B cell (primary cell): ENCODE measurements around the gene L3MBTL1. TPM values are rescaled to one million over a fixed set of nuclear protein-coding genes. Genes with fewer than 3 reads are reported as not detected.

ENCODE experiments used
- ATAC-seq: fragments of 200-7000 bp; cut with Tn5 transposase; one replicate; pipeline ENCODE4 v1.10.0; 2021; ENCODE audit warnings: low read depth, mild to moderate bottlenecking, moderate number of reproducible peaks, moderate library complexity
- CTCF ChIA-PET: fragments of 350-600 bp; sonication (Branson Sonifier 250); formaldehyde crosslinking; loops from one replicate; lab custom pipeline; 2021; ENCODE audit warnings: antibody characterized with exemption, inconsistent platforms; lab: Charles Lee
- POLR2A ChIA-PET: fragments of 350-600 bp; sonication (Branson Sonifier 250); formaldehyde crosslinking; loops from one replicate; lab custom pipeline; 2021; ENCODE audit warnings: antibody characterized with exemption; lab: Charles Lee
- DNase-seq: peaks from one replicate; pipeline ENCODE4 v3.0.0; 2013
- H2AFZ ChIP-seq: 2 replicates; pipeline ENCODE4 v1.6.1; 2012; ENCODE audit warnings: mild to moderate bottlenecking, low read depth, low read length; ENCODE audit not compliant: insufficient read depth, poor library complexity, severe bottlenecking
- H3K27ac ChIP-seq, 2 donors: 1 replicate in 1 of 2; 2 replicates in 1 of 2; pipeline ENCODE4 v1.5.1; 2012 to 2013; ENCODE audit warnings: low read length in 2 of 2, mild to moderate bottlenecking in 2 of 2, moderate library complexity in 1 of 2
- H3K27me3 ChIP-seq, 4 experiments: fragments of 200-600 bp in 1 of 4; sonication (generic) in 1 of 4; replicated peaks in 1 of 4; 1 replicate in 2 of 4; 2 replicates in 2 of 4; pipeline versions ENCODE4 v1.6.1 to v1.7.0; 2013 to 2016; ENCODE audit warnings: low read length in 3 of 4, mild to moderate bottlenecking in 2 of 4, mixed read lengths in 1 of 4, moderate library complexity in 1 of 4; ENCODE audit not compliant: insufficient read depth in 4 of 4, control insufficient read depth in 3 of 4; ENCODE audit errors: control extremely low read depth in 1 of 4
- H3K36me3 ChIP-seq, 2 experiments: replicated peaks in 1 of 2; 1 replicate in 1 of 2; 2 replicates in 1 of 2; pipeline versions ENCODE4 v1.6.1 to v1.7.1; 2013; ENCODE audit warnings: low read length in 1 of 2; ENCODE audit not compliant: insufficient read depth in 2 of 2, control insufficient read depth in 1 of 2; ENCODE audit errors: control extremely low read depth in 1 of 2, extremely low read depth in 1 of 2
- H3K4me1 ChIP-seq, 2 donors: fragments of 200-600 bp in 1 of 2; sonication (generic) in 1 of 2; 1 replicate in 1 of 2; 2 replicates in 1 of 2; pipeline versions ENCODE4 v1.5.1 to v1.6.1; 2013 to 2017; ENCODE audit warnings: low read length in 2 of 2; ENCODE audit not compliant: control insufficient read depth in 2 of 2, insufficient read depth in 2 of 2
- H3K4me2 ChIP-seq: replicated peaks from 2 replicates; pipeline ENCODE3; 2012; ENCODE audit warnings: mild to moderate bottlenecking, low read depth, low read length; ENCODE audit not compliant: poor library complexity, severe bottlenecking
- H3K4me3 ChIP-seq, 5 experiments: fragments of 200-600 bp in 1 of 5; sonication (generic) in 1 of 5; 1 replicate in 3 of 5; 2 replicates in 2 of 5; pipeline versions ENCODE4 v1.5.1 to v1.7.0; 2011 to 2016; ENCODE audit warnings: low read length in 4 of 5, mild to moderate bottlenecking in 4 of 5, low read depth in 2 of 5, control low read depth in 1 of 5, moderate library complexity in 1 of 5; ENCODE audit not compliant: insufficient read depth in 1 of 5; ENCODE audit errors: control extremely low read depth in 1 of 5, extremely low read depth in 1 of 5
- H3K79me2 ChIP-seq: fragments of 200-600 bp; sonication (generic); one replicate; pipeline ENCODE4 v1.6.0; 2016; ENCODE audit warnings: low read length; ENCODE audit not compliant: control insufficient read depth, insufficient read depth
- H3K9ac ChIP-seq: fragments of 200-600 bp; sonication (generic); 2 replicates; pipeline ENCODE4 v1.6.1; 2017; ENCODE audit warnings: mild to moderate bottlenecking, low read length, moderate library complexity
- H3K9me3 ChIP-seq, 3 donors: one replicate each; pipeline versions ENCODE4 v1.6.1 to v1.7.1; 2013; ENCODE audit warnings: low read length in 2 of 3; ENCODE audit not compliant: control insufficient read depth in 2 of 3, insufficient read depth in 1 of 3; ENCODE audit errors: control extremely low read depth in 1 of 3
- H4K20me1 ChIP-seq: 2 replicates; pipeline ENCODE4 v1.6.0; 2012; ENCODE audit warnings: mild to moderate bottlenecking, low read length; ENCODE audit not compliant: insufficient read depth, control insufficient read depth, poor library complexity, severe bottlenecking
- H3K27ac Mint-ChIP-seq: one replicate; pipeline ENCODE4 v1.8.0; 2021; ENCODE audit warnings: mixed read lengths
- H3K27me3 Mint-ChIP-seq: one replicate; pipeline ENCODE4 v1.8.0; 2021; ENCODE audit warnings: mixed read lengths
- H3K4me1 Mint-ChIP-seq: one replicate; pipeline ENCODE4 v1.8.0; 2021; ENCODE audit warnings: mixed read lengths
- H3K4me3 Mint-ChIP-seq: one replicate; pipeline ENCODE4 v1.8.0; 2021; ENCODE audit warnings: mixed read lengths
- H3K9me3 Mint-ChIP-seq: one replicate; pipeline ENCODE4 v1.8.0; 2022; ENCODE audit warnings: mixed read lengths; ENCODE audit not compliant: insufficient read depth
- EZH2 ChIP-seq: IDR thresholded peaks from 2 replicates; pipeline ENCODE4 v1.6.1; 2012; ENCODE audit warnings: borderline replicate concordance, low read depth, mild to moderate bottlenecking, moderate library complexity, low read length; ENCODE audit not compliant: insufficient read depth, poor library complexity, severe bottlenecking
- WGBS: methylation state at CpG from one replicate; pipeline ENCODE4 v1.1.5; 2013; ENCODE audit warnings: missing lambda C conversion rate; ENCODE audit not compliant: insufficient coverage; 5-methylcytosine and 5-hydroxymethylcytosine counted together
- intact Hi-C: fragments of 100-400 bp; cut with micrococcal nuclease; formaldehyde crosslinking; loops from one replicate; pipeline ENCODE4 v1.10.0; 2022
- polyA plus RNA-seq: library from polyadenylated mRNA; depleted of rRNA; stranded (reverse); fragments of >200 nt; gene quantifications from 2 replicates; pipeline ENCODE4 v1.2.3, GENCODE V29; 2012
- total RNA-seq, 2 donors: library from RNA; stranded (reverse); fragments of 120-200 nt in 1 of 2; gene quantifications; 1 replicate in 1 of 2; 2 replicates in 1 of 2; pipeline versions ENCODE4 v1.2.3 to v1.2.4, GENCODE V29; 2013 to 2022
- TF ChIP-seq, protein P1 (sequence below): fragments of 200-600 bp; IDR thresholded peaks from one replicate; pipeline ENCODE4 v1.8.0; 2022; ENCODE audit warnings: antibody characterized with exemption, mild to moderate bottlenecking

Gene L3MBTL1
- total and polyA plus RNA-seq, 2 donors (not counting 1 experiment from before 2014, with no cell fraction given) = 15.6 to 31.4 TPM

DNA sequence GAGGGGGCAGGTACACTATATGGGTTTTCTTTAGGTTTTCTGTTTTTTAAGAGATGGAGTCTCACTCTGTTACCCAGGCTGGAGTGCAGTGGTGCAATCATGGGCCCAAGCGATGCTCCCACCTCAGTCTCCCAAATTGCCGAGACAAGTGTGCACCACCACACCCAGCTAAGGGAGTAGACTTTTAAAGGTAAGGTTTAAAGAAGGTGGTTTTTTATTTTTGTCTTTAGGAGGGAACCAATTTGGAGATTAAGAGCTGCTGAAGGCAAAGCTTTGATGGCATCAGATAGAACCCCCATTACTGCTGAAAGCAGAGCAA is 41.9 kb upstream of the L3MBTL1 start:
- intact Hi-C loops = no loop called here
- no peaks in the 10 kb centered on the region for H3K27me3 ChIP-seq
- WGBS = no CpG with 5 or more reads among the region's 2 CpGs
- ChIA-PET CTCF (interaction anchor here (0.8 kb wide), 1 partner anchor 10 kb away, joined by 4 read pairs; no protein-coding TSS in a partner anchor), POLR2A (interaction anchor here (1.5 kb wide), 1 partner anchor 8 kb away, joined by 3 read pairs; the partner anchor contains the start of gene SRSF6)
- H3K9ac ChIP-seq = no peak overlapping the region
- no peak overlapping the region for H2AFZ ChIP-seq
- H3K27ac ChIP-seq = no peak overlapping the region
- H3K9me3 Mint-ChIP-seq = no peaks in the 10 kb centered on the region
- peaks cover 18% of the 10 kb centered on the region for H3K4me1 Mint-ChIP-seq
- no peak overlapping the region for H3K4me3 ChIP-seq
- no peak overlapping the region for H3K4me3 Mint-ChIP-seq
- H3K79me2 ChIP-seq = peaks cover 18% of the 10 kb centered on the region
- no peaks in the 10 kb centered on the region for H3K27me3 Mint-ChIP-seq
- peaks cover 18 to 69% of the 10 kb centered on the region in 2 experiments for H3K36me3 ChIP-seq
- no peaks in the 10 kb centered on the region for H3K4me1 ChIP-seq
- no peak overlapping the region for H3K27ac Mint-ChIP-seq
- no peak overlapping the region for H3K4me2 ChIP-seq
- peaks cover 72% of the 10 kb centered on the region for H4K20me1 ChIP-seq
- TF ChIP-seq, protein P1, sequence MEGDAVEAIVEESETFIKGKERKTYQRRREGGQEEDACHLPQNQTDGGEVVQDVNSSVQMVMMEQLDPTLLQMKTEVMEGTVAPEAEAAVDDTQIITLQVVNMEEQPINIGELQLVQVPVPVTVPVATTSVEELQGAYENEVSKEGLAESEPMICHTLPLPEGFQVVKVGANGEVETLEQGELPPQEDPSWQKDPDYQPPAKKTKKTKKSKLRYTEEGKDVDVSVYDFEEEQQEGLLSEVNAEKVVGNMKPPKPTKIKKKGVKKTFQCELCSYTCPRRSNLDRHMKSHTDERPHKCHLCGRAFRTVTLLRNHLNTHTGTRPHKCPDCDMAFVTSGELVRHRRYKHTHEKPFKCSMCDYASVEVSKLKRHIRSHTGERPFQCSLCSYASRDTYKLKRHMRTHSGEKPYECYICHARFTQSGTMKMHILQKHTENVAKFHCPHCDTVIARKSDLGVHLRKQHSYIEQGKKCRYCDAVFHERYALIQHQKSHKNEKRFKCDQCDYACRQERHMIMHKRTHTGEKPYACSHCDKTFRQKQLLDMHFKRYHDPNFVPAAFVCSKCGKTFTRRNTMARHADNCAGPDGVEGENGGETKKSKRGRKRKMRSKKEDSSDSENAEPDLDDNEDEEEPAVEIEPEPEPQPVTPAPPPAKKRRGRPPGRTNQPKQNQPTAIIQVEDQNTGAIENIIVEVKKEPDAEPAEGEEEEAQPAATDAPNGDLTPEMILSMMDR = no peak
- no peak for TF ChIP-seq EZH2
- no peaks in the 10 kb centered on the region for H3K9me3 ChIP-seq
- ATAC-seq (no peak), DNase-seq (no peak)

DNA sequence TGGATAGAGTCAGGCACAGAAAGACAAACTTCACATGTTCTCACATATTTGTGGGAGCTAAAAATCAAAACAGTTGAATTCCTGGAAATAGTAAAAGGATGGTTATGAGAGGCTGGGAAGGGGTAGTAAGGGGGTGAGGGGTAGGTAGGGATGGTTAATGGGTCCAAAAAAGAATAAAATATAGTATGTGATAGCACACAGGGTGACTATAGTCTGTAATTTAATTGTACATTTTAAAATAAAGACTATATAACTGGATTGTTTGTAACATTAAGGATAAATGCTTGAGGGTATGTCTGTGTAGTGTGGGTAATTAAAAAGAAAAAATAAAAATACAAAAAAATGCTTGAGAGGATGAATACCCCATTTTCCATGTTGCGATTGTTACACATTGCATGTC is 39.9 kb upstream of the L3MBTL1 start:
- intact Hi-C loops = no loop called here
- peaks cover 18% of the 10 kb centered on the region for H3K79me2 ChIP-seq
- no peak overlapping the region for H3K9ac ChIP-seq
- no peak overlapping the region for H3K27ac Mint-ChIP-seq
- no peaks in the 10 kb centered on the region for H3K27me3 ChIP-seq
- peaks cover 62% of the 10 kb centered on the region for H4K20me1 ChIP-seq
- no peak overlapping the region for H3K4me2 ChIP-seq
- no peak overlapping the region for H3K4me3 Mint-ChIP-seq
- no peaks in the 10 kb centered on the region for H3K27me3 Mint-ChIP-seq
- no CpG with 5 or more reads among the region's 1 CpG for WGBS
- H2AFZ ChIP-seq = no peak overlapping the region
- no peaks in the 10 kb centered on the region for H3K4me1 ChIP-seq
- H3K9me3 Mint-ChIP-seq = no peaks in the 10 kb centered on the region
- DNase-seq = no peak
- ATAC-seq = no peak
- POLR2A ChIA-PET = no interaction called here
- no peak overlapping the region for H3K27ac ChIP-seq
- peaks cover 16 to 49% of the 10 kb centered on the region in 2 experiments for H3K36me3 ChIP-seq
- H3K4me3 ChIP-seq = no peak overlapping the region
- no peaks in the 10 kb centered on the region for H3K9me3 ChIP-seq
- CTCF ChIA-PET = no interaction called here
- peaks cover 9% of the 10 kb centered on the region for H3K4me1 Mint-ChIP-seq
- TF ChIP-seq, protein P1 = no peak
- TF ChIP-seq EZH2 = no peak
